ENCODE measurements around the gene CASQ1. TPM values are rescaled to one million over a fixed set of nuclear protein-coding genes. Genes with fewer than 3 reads are reported as not detected.

The CASQ1 gene
- 0.26 and 0.50 TPM in 2 replicates for total RNA-seq

GRCh38 chr1:160189649-160190625 lies at the start of gene CASQ1:
Gene CASQ1 (plus strand): TSS chr1:160190575. CDS start chr1:160190752, 177 bp downstream.

DNA sequence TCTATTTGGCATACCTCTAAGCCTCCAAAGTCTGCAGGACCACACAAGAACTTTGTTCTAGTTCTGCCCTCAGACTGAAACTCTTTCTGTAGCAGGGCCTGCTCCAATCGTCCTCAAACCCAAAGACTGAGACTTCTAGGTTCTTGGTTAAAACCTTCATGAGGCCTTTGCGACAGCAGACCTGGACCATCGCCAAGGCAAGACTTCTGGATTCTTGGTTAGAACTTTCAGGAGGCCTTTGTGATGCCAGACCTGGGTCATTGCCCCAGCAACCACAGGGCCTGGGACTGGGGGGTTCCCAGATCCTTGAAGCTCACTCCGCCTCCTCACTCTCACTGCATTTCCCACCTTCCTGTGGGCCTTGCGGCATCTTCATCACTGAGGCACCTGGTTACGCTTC lies 39.1 kb upstream of the CASQ1 start, which contains the start of gene ATP1A4:
ATP1A4 (plus strand) TSS at position 301 of the 400 bp plus-strand sequence. CDS start 438 bp downstream, outside the sequence.

GRCh38 chr1:160205242-160206035 lies 15.1 kb downstream of the CASQ1 start, which contains the start of gene PEA15:
Gene PEA15 (plus strand): TSS chr1:160205384. CDS start chr1:160211545, 6,161 bp downstream.

Other genes starting within 250 kb of the CASQ1 start
- gene IGSF9, start 245.0 kb upstream of the CASQ1 start, total RNA-seq: not detected in 2 replicates
- 0.44 and 1.2 TPM in 2 replicates for gene SLAMF9, start 236.3 kb upstream of the CASQ1 start, total RNA-seq
- 5.3 and 6.1 TPM in 2 replicates for gene PIGM, start 158.6 kb upstream of the CASQ1 start, total RNA-seq
- not detected in 2 replicates for gene KCNJ10, start 120.4 kb upstream of the CASQ1 start, total RNA-seq
- under 0.01 and 0.06 TPM in 2 replicates for gene KCNJ9, start 109.0 kb upstream of the CASQ1 start, total RNA-seq
- gene IGSF8, start 92.0 kb upstream of the CASQ1 start, total RNA-seq: 29.0 and 30.9 TPM in 2 replicates
- under 0.01 and 0.31 TPM in 2 replicates for gene ATP1A2, start 74.8 kb upstream of the CASQ1 start, total RNA-seq
- gene ATP1A4, start 39.0 kb upstream of the CASQ1 start, total RNA-seq: not detected in 2 replicates
- 112 and 136 TPM in 2 replicates for gene PEA15, start 14.8 kb downstream of the CASQ1 start, total RNA-seq
- gene DCAF8, start 72.0 kb downstream of the CASQ1 start, total RNA-seq: 98.3 and 108 TPM in 2 replicates
- 43.6 and 53.8 TPM in 2 replicates for gene PEX19, start 94.6 kb downstream of the CASQ1 start, total RNA-seq
- gene COPA, start 152.7 kb downstream of the CASQ1 start, total RNA-seq: 365 and 405 TPM in 2 replicates
- 86.9 and 87.2 TPM in 2 replicates for gene NCSTN, start 152.8 kb downstream of the CASQ1 start, total RNA-seq
- gene NHLH1, start 176.5 kb downstream of the CASQ1 start, total RNA-seq: under 0.01 TPM in 1 of 2 replicates, not detected in the other
- gene VANGL2, start 210.0 kb downstream of the CASQ1 start, total RNA-seq: not detected in 2 replicates